Esophagus squamous epithelium (tissue), 5 donors: ENCODE results near the gene DEPDC5. TPM values are rescaled to one million over a fixed set of nuclear protein-coding genes. Genes with fewer than 3 reads are reported as not detected.

Experiments used
- DNase-seq: peaks from one replicate; lab custom pipeline; 2025; lab: John Stamatoyannopoulos, UW
- H3K27ac ChIP-seq, 4 donors: fragments of 200-600 bp; sonication (generic); one replicate each; pipeline ENCODE4 v1.5.1; 2016 to 2019; ENCODE audit warnings: mild to moderate bottlenecking in 1 of 4
- H3K27me3 ChIP-seq, 4 donors: fragments of 200-600 bp; sonication (generic); 1 replicate in 3 of 4; 2 replicates in 1 of 4; pipeline versions ENCODE4 v1.5.1 to v1.6.0; 2017 to 2021; ENCODE audit warnings: antibody characterized with exemption in 1 of 4
- H3K36me3 ChIP-seq, 3 donors: fragments of 200-600 bp; sonication (generic); one replicate each; pipeline ENCODE4 v1.5.1; 2016 to 2019
- H3K4me1 ChIP-seq, 3 donors: fragments of 200-600 bp; sonication (generic); one replicate each; pipeline ENCODE4 v1.5.1; 2017 to 2019
- H3K4me3 ChIP-seq, 4 donors: fragments of 200-600 bp; sonication (generic); 1 replicate in 3 of 4; 2 replicates in 1 of 4; pipeline ENCODE4 v1.5.1; 2016 to 2019; ENCODE audit warnings: mild to moderate bottlenecking in 2 of 4, moderate library complexity in 1 of 4
- H3K9me3 ChIP-seq, 3 donors: fragments of 200-600 bp; sonication (generic); one replicate each; pipeline ENCODE4 v1.5.1; 2016 to 2019
- CTCF ChIP-seq, 6 experiments: fragments of 450-650 bp in 4 of 6; fragments of 200-600 bp in 2 of 6; sonication (generic) in 2 of 6; IDR thresholded peaks; one replicate each; pipeline ENCODE4 v1.5.1; 2016 to 2019; ENCODE audit warnings: antibody characterized with exemption in 6 of 6, mild to moderate bottlenecking in 4 of 6, moderate library complexity in 4 of 6
- POLR2A ChIP-seq, 4 donors: fragments of 450-650 bp; IDR thresholded peaks; one replicate each; pipeline ENCODE4 v1.6.1; 2017; ENCODE audit warnings: antibody characterized with exemption in 4 of 4, mild to moderate bottlenecking in 4 of 4, moderate library complexity in 3 of 4
- WGBS, 2 donors: methylation state at CpG; one replicate each; pipeline ENCODE4 v1.1.5; 2018; 5-methylcytosine and 5-hydroxymethylcytosine counted together
- intact Hi-C: fragments of 100-400 bp; cut with DNase I; formaldehyde crosslinking; loops from one replicate; pipeline ENCODE4 v1.15.0; 2022
- total RNA-seq, 4 donors: library from RNA; depleted of rRNA; stranded (reverse); fragments of >200 nt; gene quantifications; one replicate each; pipeline ENCODE4 v1.1.0, GENCODE V29; 2016
- donor health status: DM: yes; HTN: yes; CAD: no.

DEPDC5 gene
- total RNA-seq, 4 donors from 2014 or later: 9.0 to 22.5 (median 15.0) TPM

- no peak overlapping the region for H3K4me3 ChIP-seq
- no peaks in the 10 kb centered on the region for H3K27me3 ChIP-seq
- WGBS, 2 donors: 87 to 94% methylated on average over 6 of the region's 6 CpGs
- no peak overlapping the region for H3K27ac ChIP-seq
- no peaks in the 10 kb centered on the region for H3K4me1 ChIP-seq
- no peak for DNase-seq
- TF ChIP-seq POLR2A (IDR thresholded peaks at IDR 0.05) (no peak), CTCF (IDR thresholded peaks at IDR 0.05) (no peak)
- no peaks in the 10 kb centered on the region for H3K9me3 ChIP-seq
- intact Hi-C loops: no loop called here
- H3K36me3 ChIP-seq: peaks cover 4 to 96% (median 12%) of the 10 kb centered on the region in 3 donors
Measured at GRCh38 chr22:31901388-31902137, 147.7 kb downstream of the DEPDC5 start.

- intact Hi-C loops: no loop called here
- Histone ChIP-seq H3K36me3 (peaks cover 0 to 92% (median 12%) of the 10 kb centered on the region in 3 donors), H3K9me3 (no peaks in the 10 kb centered on the region)
Measured at GRCh38 chr22:31904651-31905050, 150.8 kb downstream of the DEPDC5 start.

GRCh38 chr22:31905356-31905755 lies 151.5 kb downstream of the DEPDC5 start:
- Histone ChIP-seq H3K9me3 (no peaks in the 10 kb centered on the region), H3K27me3 (no peaks in the 10 kb centered on the region), H3K27ac (no peak overlapping the region), H3K4me1 (no peaks in the 10 kb centered on the region), H3K4me3 (no peak overlapping the region), H3K36me3 (peaks cover 0 to 90% (median 12%) of the 10 kb centered on the region in 3 donors)
- WGBS, 2 donors: 84 to 92% methylated on average over 9 to 10 of the region's 10 CpGs
- DNase-seq: no peak
- TF ChIP-seq POLR2A (IDR thresholded peaks at IDR 0.05) (no peak), CTCF (IDR thresholded peaks at IDR 0.05) (no peak)
- intact Hi-C loops: no loop called here

More at GRCh38 chr22:31904651-31905050, 150.8 kb downstream of the DEPDC5 start:
- TF ChIP-seq CTCF (IDR thresholded peaks at IDR 0.05): no peak
- TF ChIP-seq POLR2A (IDR thresholded peaks at IDR 0.05): no peak
- Histone ChIP-seq H3K27ac (no peak overlapping the region), H3K4me1 (no peaks in the 10 kb centered on the region), H3K27me3 (no peaks in the 10 kb centered on the region), H3K4me3 (no peak overlapping the region)
- 94 to 97% methylated on average over 3 of the region's 3 CpGs for WGBS, 2 donors
- DNase-seq: no peak

GRCh38 chr22:31906086-31906485 lies 152.3 kb downstream of the DEPDC5 start:
- TF ChIP-seq POLR2A (IDR thresholded peaks at IDR 0.05) (no peak), CTCF (IDR thresholded peaks at IDR 0.05) (no peak)
- no peak for DNase-seq
- 90 to 100% methylated on average over 2 to 8 of the region's 16 CpGs for WGBS, 2 donors
- intact Hi-C loops: no loop called here
- H3K9me3 ChIP-seq: no peaks in the 10 kb centered on the region
- no peak overlapping the region for H3K4me3 ChIP-seq
- no peaks in the 10 kb centered on the region for H3K27me3 ChIP-seq
- peaks cover 0 to 90% (median 12%) of the 10 kb centered on the region in 3 donors for H3K36me3 ChIP-seq
- H3K4me1 ChIP-seq: no peaks in the 10 kb centered on the region
- H3K27ac ChIP-seq: no peak overlapping the region

- DNase-seq: no peak
- no peaks in the 10 kb centered on the region for H3K27me3 ChIP-seq
- intact Hi-C loops: no loop called here
- H3K36me3 ChIP-seq: peaks cover 0 to 90% (median 12%) of the 10 kb centered on the region in 3 donors
- H3K27ac ChIP-seq: no peak overlapping the region
- no peak for TF ChIP-seq POLR2A (IDR thresholded peaks at IDR 0.05)
- TF ChIP-seq CTCF (IDR thresholded peaks at IDR 0.05): no peak
- H3K4me3 ChIP-seq: no peak overlapping the region
- WGBS, 2 donors: 82 to 89% methylated on average over 2 of the region's 5 CpGs
- H3K4me1 ChIP-seq: no peaks in the 10 kb centered on the region
- no peaks in the 10 kb centered on the region for H3K9me3 ChIP-seq
Measured at GRCh38 chr22:31906569-31906968, 152.8 kb downstream of the DEPDC5 start.
